ENCODE measurements around the gene STX1B. TPM values are rescaled to one million over a fixed set of nuclear protein-coding genes. Genes with fewer than 3 reads are reported as not detected.
A peak's percentile ranks its signal among the peaks of the same experiment; 100 is the strongest.

Gene STX1B
- total and polyA plus RNA-seq, 4 donors = 0.13 to 2.2 (median 0.89) TPM

GRCh38 chr16:30980023-30980371 is 30.4 kb downstream of the STX1B start:
- 88 to 91% methylated on average over 15 of the region's 15 CpGs for WGBS, 2 donors
- Histone ChIP-seq H3K36me3 (ENCODE audit: control insufficient read depth in 1 of 2, insufficient read depth in 2 of 2, low read length in 1 of 2) (peaks cover 0 to 4% of the 10 kb centered on the region in 2 donors), H3K4me1 (ENCODE audit: control insufficient read depth in 1 of 2, insufficient read depth in 2 of 2, low read length in 2 of 2) (no peaks in the 10 kb centered on the region), H3K27me3 (ENCODE audit: control insufficient read depth in 1 of 2, insufficient read depth in 2 of 2, low read length in 1 of 2) (no peaks in the 10 kb centered on the region), H3K27ac (ENCODE audit: low read depth in 1 of 2, low read length in 2 of 2) (no peak overlapping the region), H3K4me3 (ENCODE audit: low read length in 2 of 2) (no peak overlapping the region), H3K9me3 (ENCODE audit: control insufficient read depth, low read length) (no peaks in the 10 kb centered on the region)
- ATAC-seq (ENCODE audit: low FRiP score) (no peak), DNase-seq (no peak)
- intact Hi-C loops (cut with DNase I) = loop anchor here (5.0 to 10.0 kb wide), 3 partner anchors 95 to 887 kb away; partner anchors contain the start of genes ZNF646 (in 1 of the 2) and ZNF668 (in 1 of the 2)

GRCh38 chr16:30979170-30980022 is 31.0 kb downstream of the STX1B start:
- no peak for ATAC-seq (ENCODE audit: low FRiP score)
- Histone ChIP-seq H3K36me3 (ENCODE audit: control insufficient read depth in 1 of 2, insufficient read depth in 2 of 2, low read length in 1 of 2) (peaks cover 0 to 4% of the 10 kb centered on the region in 2 donors), H3K27me3 (ENCODE audit: control insufficient read depth in 1 of 2, insufficient read depth in 2 of 2, low read length in 1 of 2) (no peaks in the 10 kb centered on the region), H3K27ac (ENCODE audit: low read depth in 1 of 2, low read length in 2 of 2) (no peak overlapping the region), H3K4me1 (ENCODE audit: control insufficient read depth in 1 of 2, insufficient read depth in 2 of 2, low read length in 2 of 2) (no peaks in the 10 kb centered on the region), H3K4me3 (ENCODE audit: low read length in 2 of 2) (no peak overlapping the region), H3K9me3 (ENCODE audit: control insufficient read depth, low read length) (no peaks in the 10 kb centered on the region)
- WGBS, 2 donors = 90 to 92% methylated on average over 57 to 62 of the region's 62 CpGs
- DNase-seq = peak in 1 of 2 donors; percentile 64
- intact Hi-C loops (cut with DNase I) = loop anchor here (5.0 to 10.0 kb wide), 3 partner anchors 95 to 888 kb away; partner anchors contain the start of genes ZNF646 (in 1 of the 2) and ZNF668 (in 1 of the 2)

- H3K4me3 ChIP-seq (ENCODE audit: low read length in 2 of 2) = no peak overlapping the region
- H3K27me3 ChIP-seq (ENCODE audit: control insufficient read depth in 1 of 2, insufficient read depth in 2 of 2, low read length in 1 of 2) = no peaks in the 10 kb centered on the region
- intact Hi-C loops (cut with DNase I) = no loop called here
- ATAC-seq (ENCODE audit: low FRiP score) (no peak), DNase-seq (peak in 1 of 2 donors; percentile 74)
- no peak overlapping the region for H3K27ac ChIP-seq (ENCODE audit: low read depth in 1 of 2, low read length in 2 of 2)
- H3K4me1 ChIP-seq (ENCODE audit: control insufficient read depth in 1 of 2, insufficient read depth in 2 of 2, low read length in 2 of 2) = no peaks in the 10 kb centered on the region
- 80 to 81% methylated on average over 17 of the region's 17 CpGs for WGBS, 2 donors
- peaks cover 0 to 7% of the 10 kb centered on the region in 2 donors for H3K36me3 ChIP-seq (ENCODE audit: control insufficient read depth in 1 of 2, insufficient read depth in 2 of 2, low read length in 1 of 2)
- no peaks in the 10 kb centered on the region for H3K9me3 ChIP-seq (ENCODE audit: control insufficient read depth, low read length)
These were observed 32.9 kb downstream of the STX1B start for GRCh38 chr16:30977502-30977901.

GRCh38 chr16:30976486-30976885 is 34.0 kb downstream of the STX1B start:
- ATAC-seq (ENCODE audit: low FRiP score) (no peak), DNase-seq (no peak)
- Histone ChIP-seq H3K4me1 (ENCODE audit: control insufficient read depth in 1 of 2, insufficient read depth in 2 of 2, low read length in 2 of 2) (no peaks in the 10 kb centered on the region), H3K27ac (ENCODE audit: low read depth in 1 of 2, low read length in 2 of 2) (no peak overlapping the region), H3K4me3 (ENCODE audit: low read length in 2 of 2) (no peak overlapping the region), H3K9me3 (ENCODE audit: control insufficient read depth, low read length) (no peaks in the 10 kb centered on the region), H3K27me3 (ENCODE audit: control insufficient read depth in 1 of 2, insufficient read depth in 2 of 2, low read length in 1 of 2) (no peaks in the 10 kb centered on the region), H3K36me3 (ENCODE audit: control insufficient read depth in 1 of 2, insufficient read depth in 2 of 2, low read length in 1 of 2) (peaks cover 0 to 7% of the 10 kb centered on the region in 2 donors)
- 85 to 88% methylated on average over 4 of the region's 4 CpGs for WGBS, 2 donors
- intact Hi-C loops (cut with DNase I) = no loop called here

GRCh38 chr16:30974348-30974747 is 36.1 kb downstream of the STX1B start:
- Histone ChIP-seq H3K9me3 (ENCODE audit: control insufficient read depth, low read length) (no peaks in the 10 kb centered on the region), H3K36me3 (ENCODE audit: control insufficient read depth in 1 of 2, insufficient read depth in 2 of 2, low read length in 1 of 2) (peaks cover 0 to 5% of the 10 kb centered on the region in 2 donors)

GRCh38 chr16:30972872-30973271 is 37.6 kb downstream of the STX1B start:
- DNase-seq (no peak), ATAC-seq (ENCODE audit: low FRiP score) (no peak)
- no peaks in the 10 kb centered on the region for H3K9me3 ChIP-seq (ENCODE audit: control insufficient read depth, low read length)
- H3K27ac ChIP-seq (ENCODE audit: low read depth in 1 of 2, low read length in 2 of 2) = no peak overlapping the region
- no peaks in the 10 kb centered on the region for H3K4me1 ChIP-seq (ENCODE audit: control insufficient read depth in 1 of 2, insufficient read depth in 2 of 2, low read length in 2 of 2)
- H3K27me3 ChIP-seq (ENCODE audit: control insufficient read depth in 1 of 2, insufficient read depth in 2 of 2, low read length in 1 of 2) = no peaks in the 10 kb centered on the region
- H3K4me3 ChIP-seq (ENCODE audit: low read length in 2 of 2) = no peak overlapping the region
- WGBS, 2 donors = 72 to 77% methylated on average over 7 of the region's 7 CpGs
- H3K36me3 ChIP-seq (ENCODE audit: control insufficient read depth in 1 of 2, insufficient read depth in 2 of 2, low read length in 1 of 2) = peaks cover 0 to 5% of the 10 kb centered on the region in 2 donors
- intact Hi-C loops (cut with DNase I) = no loop called here

More at GRCh38 chr16:30974348-30974747, 36.1 kb downstream of the STX1B start:
- ATAC-seq (ENCODE audit: low FRiP score) = no peak
- no peak for DNase-seq
- Histone ChIP-seq H3K27ac (ENCODE audit: low read depth in 1 of 2, low read length in 2 of 2) (no peak overlapping the region), H3K27me3 (ENCODE audit: control insufficient read depth in 1 of 2, insufficient read depth in 2 of 2, low read length in 1 of 2) (no peaks in the 10 kb centered on the region), H3K4me3 (ENCODE audit: low read length in 2 of 2) (no peak overlapping the region), H3K4me1 (ENCODE audit: control insufficient read depth in 1 of 2, insufficient read depth in 2 of 2, low read length in 2 of 2) (no peaks in the 10 kb centered on the region)
- 93 to 95% methylated on average over 6 of the region's 6 CpGs for WGBS, 2 donors
- intact Hi-C loops (cut with DNase I) = no loop called here

- peaks cover 0 to 5% of the 10 kb centered on the region in 2 donors for H3K36me3 ChIP-seq (ENCODE audit: control insufficient read depth in 1 of 2, insufficient read depth in 2 of 2, low read length in 1 of 2)
- H3K4me3 ChIP-seq (ENCODE audit: low read length in 2 of 2) = no peak overlapping the region
- no peaks in the 10 kb centered on the region for H3K27me3 ChIP-seq (ENCODE audit: control insufficient read depth in 1 of 2, insufficient read depth in 2 of 2, low read length in 1 of 2)
- intact Hi-C loops (cut with DNase I) = no loop called here
- 89 to 90% methylated on average over 13 to 14 of the region's 14 CpGs for WGBS, 2 donors
- H3K9me3 ChIP-seq (ENCODE audit: control insufficient read depth, low read length) = no peaks in the 10 kb centered on the region
- no peaks in the 10 kb centered on the region for H3K4me1 ChIP-seq (ENCODE audit: control insufficient read depth in 1 of 2, insufficient read depth in 2 of 2, low read length in 2 of 2)
- ATAC-seq (ENCODE audit: low FRiP score) (no peak), DNase-seq (peak in 1 of 2 donors; percentile 56)
- no peak overlapping the region for H3K27ac ChIP-seq (ENCODE audit: low read depth in 1 of 2, low read length in 2 of 2)
These were observed 39.1 kb downstream of the STX1B start for GRCh38 chr16:30971298-30971697.

- Histone ChIP-seq H3K36me3 (ENCODE audit: control insufficient read depth in 1 of 2, insufficient read depth in 2 of 2, low read length in 1 of 2) (peaks cover 0 to 8% of the 10 kb centered on the region in 2 donors), H3K27ac (ENCODE audit: low read depth in 1 of 2, low read length in 2 of 2) (no peak overlapping the region), H3K27me3 (ENCODE audit: control insufficient read depth in 1 of 2, insufficient read depth in 2 of 2, low read length in 1 of 2) (no peaks in the 10 kb centered on the region), H3K4me1 (ENCODE audit: control insufficient read depth in 1 of 2, insufficient read depth in 2 of 2, low read length in 2 of 2) (no peaks in the 10 kb centered on the region), H3K9me3 (ENCODE audit: control insufficient read depth, low read length) (no peaks in the 10 kb centered on the region), H3K4me3 (ENCODE audit: low read length in 2 of 2) (no peak overlapping the region)
- no peak for DNase-seq
- ATAC-seq (ENCODE audit: low FRiP score) = no peak
- intact Hi-C loops (cut with DNase I) = no loop called here
- WGBS, 2 donors = 93% methylated on average over 19 of the region's 19 CpGs
These were observed 41.1 kb downstream of the STX1B start for GRCh38 chr16:30969246-30969842.

Measured in aorta (tissue), 5 donors.